ENCODE data around the gene PUSL1.

PUSL1 gene

DNA sequence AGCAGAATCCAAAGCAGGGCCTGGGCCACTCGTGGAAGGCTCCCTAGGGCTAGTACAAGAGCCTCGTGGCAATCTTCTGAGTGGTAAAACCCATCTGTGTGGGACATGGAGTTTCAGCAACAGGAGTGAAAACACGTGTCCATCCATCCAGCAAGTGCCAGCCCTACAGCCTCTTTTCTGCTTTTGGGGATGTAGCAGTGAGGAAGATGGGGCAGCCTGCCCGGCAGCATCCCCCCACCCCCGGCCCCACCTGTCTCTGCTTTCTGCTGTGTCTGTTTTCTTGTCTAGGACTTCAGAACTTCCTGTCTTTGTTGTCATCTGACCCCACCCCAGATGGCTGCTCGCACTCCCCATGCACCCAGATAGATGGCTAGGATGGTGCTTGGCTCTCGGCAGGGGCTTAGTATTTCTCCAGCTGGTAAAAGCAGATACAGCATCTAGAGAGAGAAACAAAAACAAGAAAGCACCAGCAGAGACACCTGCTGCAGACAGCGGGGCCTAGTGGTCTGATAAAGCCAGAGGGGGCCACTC lies 17.7 kb downstream of the PUSL1 start:
- no peak for DNase-seq

DNA sequence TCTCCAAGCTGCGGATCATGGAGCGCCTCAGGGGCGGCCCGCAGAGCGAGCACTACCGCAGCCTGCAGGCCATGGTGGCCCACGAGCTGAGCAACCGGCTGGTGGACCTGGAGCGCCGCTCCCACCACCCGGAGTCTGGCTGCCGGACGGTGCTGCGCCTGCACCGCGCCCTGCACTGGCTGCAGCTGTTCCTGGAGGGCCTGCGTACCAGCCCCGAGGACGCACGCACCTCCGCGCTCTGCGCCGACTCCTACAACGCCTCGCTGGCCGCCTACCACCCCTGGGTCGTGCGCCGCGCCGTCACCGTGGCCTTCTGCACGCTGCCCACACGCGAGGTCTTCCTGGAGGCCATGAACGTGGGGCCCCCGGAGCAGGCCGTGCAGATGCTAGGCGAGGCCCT lies 18.9 kb downstream of the PUSL1 start:
- no peak for DNase-seq

DNA sequence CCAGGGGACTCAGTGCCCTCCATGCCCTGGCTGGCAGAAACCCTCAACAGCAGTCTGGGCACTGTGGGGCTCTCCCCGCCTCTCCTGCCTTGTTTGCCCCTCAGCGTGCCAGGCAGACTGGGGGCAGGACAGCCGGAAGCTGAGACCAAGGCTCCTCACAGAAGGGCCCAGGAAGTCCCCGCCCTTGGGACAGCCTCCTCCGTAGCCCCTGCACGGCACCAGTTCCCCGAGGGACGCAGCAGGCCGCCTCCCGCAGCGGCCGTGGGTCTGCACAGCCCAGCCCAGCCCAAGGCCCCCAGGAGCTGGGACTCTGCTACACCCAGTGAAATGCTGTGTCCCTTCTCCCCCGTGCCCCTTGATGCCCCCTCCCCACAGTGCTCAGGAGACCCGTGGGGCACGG lies 19.9 kb downstream of the PUSL1 start:
- DNase-seq, result no peak

DNA sequence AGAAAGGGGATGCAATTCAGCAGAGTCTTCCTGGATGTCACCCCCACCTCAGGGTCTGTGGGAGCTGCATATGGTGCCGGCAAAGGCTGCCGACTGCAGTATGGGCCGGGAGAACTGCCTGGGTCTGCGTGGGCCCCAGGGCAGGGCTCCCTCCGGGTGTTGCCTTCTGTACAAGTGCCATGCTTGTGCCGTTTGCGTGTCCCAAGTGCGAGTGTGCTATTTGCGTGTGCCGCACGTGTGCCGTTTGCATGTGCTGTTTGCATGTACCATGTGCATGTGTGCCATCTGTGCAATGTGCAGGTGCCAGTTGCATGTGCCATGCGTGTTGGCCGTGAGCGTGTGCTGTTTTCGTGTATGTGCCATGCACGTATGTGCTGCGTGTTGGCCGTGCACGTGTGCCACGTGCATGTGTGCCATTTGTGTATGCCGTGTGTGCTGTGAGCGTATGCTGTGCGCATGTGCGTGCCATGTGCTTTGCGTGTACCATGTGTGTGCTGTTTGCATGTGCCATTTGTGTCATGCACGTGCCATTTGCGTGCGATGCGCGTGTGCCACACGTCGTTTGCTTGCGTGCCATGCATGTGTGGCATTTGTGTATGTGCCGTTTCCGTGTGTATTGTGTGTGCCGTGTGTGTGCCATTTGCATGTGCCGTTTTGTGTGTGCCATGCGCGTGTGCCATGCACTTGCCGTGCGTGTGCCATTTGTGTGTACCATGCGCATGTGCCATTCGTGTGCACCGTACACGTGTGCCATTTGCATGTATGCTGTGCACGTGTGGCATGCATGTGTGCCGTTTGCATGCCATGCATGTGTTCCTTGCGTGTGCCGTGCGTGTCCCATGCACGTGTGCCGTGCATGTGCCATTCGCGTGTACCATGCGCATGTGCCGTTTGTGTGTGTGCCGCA lies 21.2 kb downstream of the PUSL1 start:
- DNase-seq, result no peak

DNA sequence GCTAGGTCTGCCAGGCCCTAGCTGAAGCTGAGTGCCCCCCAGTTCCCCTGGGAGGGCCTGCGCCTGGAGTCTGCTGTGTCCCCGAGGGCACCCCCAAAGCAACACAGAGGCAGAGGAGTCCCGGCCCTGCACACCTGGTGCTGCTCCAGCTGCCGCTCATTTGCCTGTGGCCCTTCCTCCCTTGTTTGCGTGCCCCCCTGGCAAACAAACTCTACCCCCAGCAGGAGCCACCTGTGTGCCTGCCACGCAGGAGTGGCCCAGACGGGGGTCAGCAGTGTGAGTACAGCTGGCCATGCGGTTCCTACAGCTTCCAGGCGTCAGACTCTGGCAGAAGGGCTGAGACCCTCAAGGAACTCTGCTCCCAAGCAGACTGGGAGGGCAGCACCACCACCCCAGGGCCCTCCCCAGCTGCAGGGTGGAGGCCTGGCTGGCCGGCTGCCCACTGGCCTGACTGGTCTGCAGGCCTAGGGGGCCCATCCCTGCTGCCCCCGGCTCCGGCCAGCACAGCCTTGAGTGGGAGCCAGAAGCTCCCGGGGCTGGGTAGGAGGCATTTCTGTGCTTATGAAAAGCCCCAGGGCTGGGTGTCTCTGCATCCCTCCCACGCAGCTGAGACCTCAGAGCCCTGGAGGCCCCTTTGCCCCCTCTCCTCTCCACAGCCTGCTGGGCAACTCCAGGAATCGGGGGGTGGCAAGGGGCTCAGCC lies 22.1 kb downstream of the PUSL1 start:
- DNase-seq, result no peak

DNA sequence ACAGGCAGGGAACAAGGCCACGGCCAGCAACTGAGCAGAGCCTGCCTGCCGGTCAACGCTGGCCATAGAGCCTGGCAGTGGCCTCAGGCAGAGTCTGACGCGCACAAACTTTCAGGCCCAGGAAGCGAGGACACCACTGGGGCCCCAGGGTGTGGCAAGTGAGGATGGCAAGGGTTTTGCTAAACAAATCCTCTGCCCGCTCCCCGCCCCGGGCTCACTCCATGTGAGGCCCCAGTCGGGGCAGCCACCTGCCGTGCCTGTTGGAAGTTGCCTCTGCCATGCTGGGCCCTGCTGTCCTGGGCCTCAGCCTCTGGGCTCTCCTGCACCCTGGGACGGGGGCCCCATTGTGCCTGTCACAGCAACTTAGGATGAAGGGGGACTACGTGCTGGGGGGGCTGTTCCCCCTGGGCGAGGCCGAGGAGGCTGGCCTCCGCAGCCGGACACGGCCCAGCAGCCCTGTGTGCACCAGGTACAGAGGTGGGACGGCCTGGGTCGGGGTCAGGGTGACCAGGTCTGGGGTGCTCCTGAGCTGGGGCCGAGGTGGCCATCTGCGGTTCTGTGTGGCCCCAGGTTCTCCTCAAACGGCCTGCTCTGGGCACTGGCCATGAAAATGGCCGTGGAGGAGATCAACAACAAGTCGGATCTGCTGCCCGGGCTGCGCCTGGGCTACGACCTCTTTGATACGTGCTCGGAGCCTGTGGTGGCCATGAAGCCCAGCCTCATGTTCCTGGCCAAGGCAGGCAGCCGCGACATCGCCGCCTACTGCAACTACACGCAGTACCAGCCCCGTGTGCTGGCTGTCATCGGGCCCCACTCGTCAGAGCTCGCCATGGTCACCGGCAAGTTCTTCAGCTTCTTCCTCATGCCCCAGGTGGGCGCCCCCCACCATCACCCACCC lies 22.9 kb downstream of the PUSL1 start, which contains the start of gene TAS1R3:
TAS1R3 (plus strand) TSS at position 213 of the 898 bp plus-strand sequence; CDS start at position 279, 66 bp downstream.
- DNase-seq, result no peak

DNA sequence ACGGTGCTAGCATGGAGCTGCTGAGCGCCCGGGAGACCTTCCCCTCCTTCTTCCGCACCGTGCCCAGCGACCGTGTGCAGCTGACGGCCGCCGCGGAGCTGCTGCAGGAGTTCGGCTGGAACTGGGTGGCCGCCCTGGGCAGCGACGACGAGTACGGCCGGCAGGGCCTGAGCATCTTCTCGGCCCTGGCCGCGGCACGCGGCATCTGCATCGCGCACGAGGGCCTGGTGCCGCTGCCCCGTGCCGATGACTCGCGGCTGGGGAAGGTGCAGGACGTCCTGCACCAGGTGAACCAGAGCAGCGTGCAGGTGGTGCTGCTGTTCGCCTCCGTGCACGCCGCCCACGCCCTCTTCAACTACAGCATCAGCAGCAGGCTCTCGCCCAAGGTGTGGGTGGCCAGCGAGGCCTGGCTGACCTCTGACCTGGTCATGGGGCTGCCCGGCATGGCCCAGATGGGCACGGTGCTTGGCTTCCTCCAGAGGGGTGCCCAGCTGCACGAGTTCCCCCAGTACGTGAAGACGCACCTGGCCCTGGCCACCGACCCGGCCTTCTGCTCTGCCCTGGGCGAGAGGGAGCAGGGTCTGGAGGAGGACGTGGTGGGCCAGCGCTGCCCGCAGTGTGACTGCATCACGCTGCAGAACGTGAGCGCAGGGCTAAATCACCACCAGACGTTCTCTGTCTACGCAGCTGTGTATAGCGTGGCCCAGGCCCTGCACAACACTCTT lies 23.8 kb downstream of the PUSL1 start:
- DNase-seq, result no peak

DNA sequence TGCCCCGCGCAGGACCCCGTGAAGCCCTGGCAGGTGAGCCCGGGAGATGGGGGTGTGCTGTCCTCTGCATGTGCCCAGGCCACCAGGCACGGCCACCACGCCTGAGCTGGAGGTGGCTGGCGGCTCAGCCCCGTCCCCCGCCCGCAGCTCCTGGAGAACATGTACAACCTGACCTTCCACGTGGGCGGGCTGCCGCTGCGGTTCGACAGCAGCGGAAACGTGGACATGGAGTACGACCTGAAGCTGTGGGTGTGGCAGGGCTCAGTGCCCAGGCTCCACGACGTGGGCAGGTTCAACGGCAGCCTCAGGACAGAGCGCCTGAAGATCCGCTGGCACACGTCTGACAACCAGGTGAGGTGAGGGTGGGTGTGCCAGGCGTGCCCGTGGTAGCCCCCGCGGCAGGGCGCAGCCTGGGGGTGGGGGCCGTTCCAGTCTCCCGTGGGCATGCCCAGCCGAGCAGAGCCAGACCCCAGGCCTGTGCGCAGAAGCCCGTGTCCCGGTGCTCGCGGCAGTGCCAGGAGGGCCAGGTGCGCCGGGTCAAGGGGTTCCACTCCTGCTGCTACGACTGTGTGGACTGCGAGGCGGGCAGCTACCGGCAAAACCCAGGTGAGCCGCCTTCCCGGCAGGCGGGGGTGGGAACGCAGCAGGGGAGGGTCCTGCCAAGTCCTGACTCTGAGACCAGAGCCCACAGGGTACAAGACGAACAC lies 24.5 kb downstream of the PUSL1 start:
- no peak for DNase-seq

DNA sequence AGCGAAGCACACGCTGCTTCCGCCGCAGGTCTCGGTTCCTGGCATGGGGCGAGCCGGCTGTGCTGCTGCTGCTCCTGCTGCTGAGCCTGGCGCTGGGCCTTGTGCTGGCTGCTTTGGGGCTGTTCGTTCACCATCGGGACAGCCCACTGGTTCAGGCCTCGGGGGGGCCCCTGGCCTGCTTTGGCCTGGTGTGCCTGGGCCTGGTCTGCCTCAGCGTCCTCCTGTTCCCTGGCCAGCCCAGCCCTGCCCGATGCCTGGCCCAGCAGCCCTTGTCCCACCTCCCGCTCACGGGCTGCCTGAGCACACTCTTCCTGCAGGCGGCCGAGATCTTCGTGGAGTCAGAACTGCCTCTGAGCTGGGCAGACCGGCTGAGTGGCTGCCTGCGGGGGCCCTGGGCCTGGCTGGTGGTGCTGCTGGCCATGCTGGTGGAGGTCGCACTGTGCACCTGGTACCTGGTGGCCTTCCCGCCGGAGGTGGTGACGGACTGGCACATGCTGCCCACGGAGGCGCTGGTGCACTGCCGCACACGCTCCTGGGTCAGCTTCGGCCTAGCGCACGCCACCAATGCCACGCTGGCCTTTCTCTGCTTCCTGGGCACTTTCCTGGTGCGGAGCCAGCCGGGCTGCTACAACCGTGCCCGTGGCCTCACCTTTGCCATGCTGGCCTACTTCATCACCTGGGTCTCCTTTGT lies 25.3 kb downstream of the PUSL1 start:
- DNase-seq, result no peak

DNA sequence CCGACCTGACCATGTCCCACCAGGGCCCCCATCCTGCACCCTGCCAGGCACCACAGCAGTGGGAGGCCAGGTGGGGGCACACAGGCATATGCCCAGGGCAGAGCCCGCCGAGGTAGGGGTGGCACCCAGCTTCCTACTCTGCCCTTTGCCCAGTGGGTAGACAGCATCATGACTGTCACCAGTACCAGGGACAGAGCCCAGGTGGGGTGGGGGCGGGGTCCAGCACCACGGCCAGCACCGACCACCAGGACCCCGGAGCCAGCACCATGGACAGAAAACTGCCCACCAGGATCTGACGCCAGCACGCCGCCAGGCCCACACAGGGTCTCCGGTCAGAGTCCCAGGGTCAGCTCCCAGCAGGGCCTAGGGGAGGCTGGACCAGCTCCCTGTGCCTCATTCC lies 26.4 kb downstream of the PUSL1 start:
- no peak for DNase-seq

DNA sequence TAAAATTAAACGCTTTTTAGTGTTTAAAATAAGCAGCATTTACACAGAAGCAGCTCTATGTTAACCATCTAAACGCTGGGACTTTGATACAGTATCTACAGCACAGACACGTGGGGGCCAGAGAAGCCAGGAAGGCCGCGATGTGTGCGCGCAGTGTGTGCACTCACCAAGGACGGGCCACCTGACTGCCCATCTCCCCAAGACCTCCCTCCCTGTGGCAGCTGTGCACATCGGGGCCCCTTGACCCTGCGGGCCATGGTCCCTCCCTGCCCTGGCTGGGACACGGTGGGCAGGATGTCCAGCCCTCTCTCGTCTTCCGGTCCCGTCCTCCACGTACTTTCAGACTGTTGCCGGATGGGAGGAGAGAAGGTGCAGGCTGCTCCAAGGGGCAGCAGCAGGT lies 26.9 kb downstream of the PUSL1 start:
- DNase-seq, result no peak

DNA sequence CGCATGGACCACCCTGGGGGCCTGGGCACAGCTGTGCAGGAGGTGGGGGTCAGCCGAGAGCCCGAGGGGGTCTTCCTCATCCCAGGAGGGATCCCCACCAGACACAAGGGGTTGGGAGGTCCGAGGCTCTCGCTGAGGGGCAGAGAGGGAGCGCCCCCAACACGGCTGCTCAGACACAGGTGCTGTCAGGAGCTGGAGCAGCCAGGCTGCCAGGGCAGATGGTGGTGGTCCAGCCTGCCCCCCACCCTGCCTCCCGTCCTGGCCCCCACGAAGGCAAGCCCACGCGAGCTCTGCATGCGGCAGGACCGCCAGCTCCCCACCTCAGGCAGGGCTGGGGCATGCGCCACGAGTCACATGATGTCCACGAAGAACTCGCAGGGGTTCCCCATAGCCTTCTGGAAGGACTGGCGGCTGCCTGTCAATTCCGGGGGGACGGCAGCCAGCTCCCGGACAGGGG lies 27.4 kb downstream of the PUSL1 start:
- DNase-seq, result no peak

DNA sequence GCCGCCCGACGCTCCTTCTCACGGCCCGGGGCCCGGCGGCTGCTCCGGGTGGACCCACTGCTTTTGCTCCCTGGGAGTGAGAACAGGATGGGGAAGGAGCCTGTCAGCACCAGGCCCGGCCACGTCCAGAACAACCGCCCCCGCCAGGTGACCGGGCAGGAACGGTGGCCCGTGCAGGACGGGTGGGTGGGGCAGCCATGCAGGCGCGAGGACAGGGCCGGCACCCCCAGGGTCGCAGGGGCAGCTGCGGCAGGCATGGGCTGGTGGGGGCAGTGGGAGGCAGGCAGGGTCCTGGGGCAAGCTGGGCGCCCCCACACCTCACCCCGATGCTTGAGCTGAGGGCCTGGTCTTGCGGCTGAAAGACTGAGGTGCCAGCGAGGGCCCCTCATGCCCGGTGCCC lies 28.0 kb downstream of the PUSL1 start:
- DNase-seq, result no peak

DNA sequence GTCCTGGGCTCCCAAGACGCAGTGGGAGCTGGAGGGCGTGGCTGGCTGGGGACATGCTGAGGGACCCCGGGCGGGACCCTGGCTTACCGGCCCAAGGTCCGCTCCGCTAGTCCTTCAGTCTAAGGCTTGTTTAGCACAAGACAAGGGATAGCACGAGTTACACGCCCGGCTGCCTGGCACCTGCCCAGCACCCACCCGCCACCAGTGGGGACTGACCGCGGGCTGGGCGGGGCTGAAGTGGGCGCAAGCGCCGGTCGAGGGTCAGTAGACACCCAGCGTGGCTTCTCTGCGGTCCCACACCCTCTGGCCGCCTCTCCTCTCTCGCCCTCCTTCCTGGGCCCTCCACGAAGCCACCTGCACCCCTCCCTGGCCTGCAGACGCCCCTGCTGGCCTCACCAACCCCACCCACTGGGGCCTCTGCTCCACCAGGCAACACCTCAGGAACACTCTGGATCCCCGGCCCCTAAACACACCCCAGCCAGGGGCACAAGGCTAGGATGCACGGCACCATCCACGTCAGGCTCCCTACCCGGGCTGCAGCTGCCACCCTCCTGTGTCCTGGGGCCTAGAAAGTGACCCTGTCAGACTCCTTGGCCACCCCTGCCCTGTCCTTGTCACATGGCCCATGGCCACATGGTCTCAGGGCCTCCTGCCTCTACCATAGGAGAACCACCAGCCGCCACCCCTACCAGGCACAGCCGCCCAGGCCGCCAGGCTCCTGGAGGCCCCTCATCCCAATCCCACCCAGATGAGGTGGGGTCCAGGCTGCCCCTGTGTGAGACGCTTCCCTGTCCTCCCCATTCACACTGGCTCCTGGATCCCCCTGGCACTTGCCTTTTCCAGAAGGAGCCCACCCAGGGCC lies 28.8 kb downstream of the PUSL1 start:
- DNase-seq, result no peak

DNA sequence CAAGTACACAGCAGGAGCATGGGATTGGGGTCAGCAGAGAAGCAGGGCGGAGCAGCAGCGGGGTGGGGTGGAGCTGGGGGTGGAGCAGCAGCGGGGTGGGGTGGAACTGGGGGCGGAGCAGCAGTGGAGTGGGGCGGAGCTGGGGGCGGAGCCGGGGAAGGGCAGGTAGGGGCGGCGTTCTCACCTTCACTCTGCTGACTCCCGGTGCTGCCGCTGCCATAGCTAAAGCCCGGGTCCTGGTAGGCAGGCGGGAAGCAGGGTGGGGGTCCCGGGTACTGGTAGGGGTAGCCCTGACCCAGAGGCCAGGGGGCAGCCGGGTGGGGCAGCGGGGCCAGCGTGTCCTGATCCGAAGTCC lies 29.4 kb downstream of the PUSL1 start:
- no peak for DNase-seq

DNA sequence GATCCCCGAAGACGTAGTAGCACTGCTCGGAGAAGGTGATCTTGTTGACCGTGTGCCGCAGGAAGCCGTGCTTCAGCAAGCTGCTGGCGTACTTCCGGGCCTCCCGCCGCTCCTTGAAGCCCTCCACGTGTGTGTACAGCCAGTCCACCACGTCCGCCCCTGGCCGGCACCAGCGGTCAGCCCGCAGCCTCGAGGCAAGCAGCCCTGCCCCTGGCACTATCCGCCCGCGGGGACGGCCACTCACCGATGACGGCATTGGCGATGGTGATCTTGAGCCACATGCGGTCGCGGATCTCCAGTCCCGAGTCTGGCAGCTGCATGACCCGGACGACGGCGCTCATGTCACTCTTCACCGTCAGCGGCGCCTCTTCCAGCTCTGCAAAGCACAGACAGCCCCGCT lies 29.9 kb downstream of the PUSL1 start:
- DNase-seq, result no peak

DNA sequence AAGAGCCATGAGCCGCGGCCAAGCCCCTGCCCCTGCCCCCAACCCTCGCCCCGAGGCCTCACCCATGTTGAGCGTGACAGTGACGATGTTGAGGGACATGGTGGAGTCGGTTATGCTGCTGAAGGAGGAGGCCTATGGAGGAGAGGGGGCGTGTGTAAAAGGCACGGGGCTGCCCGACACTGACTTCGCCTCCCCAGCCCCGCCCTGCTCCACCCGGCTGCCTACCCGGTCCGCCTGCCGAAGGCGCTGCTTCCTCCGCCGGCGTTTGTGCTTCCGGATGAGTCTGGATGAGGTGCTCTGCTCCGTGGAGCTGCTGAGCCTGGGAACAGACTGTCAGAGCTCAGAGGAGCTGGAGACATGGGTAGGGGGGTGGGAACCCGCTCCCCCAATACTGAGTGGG lies 31.8 kb downstream of the PUSL1 start:
- DNase-seq, result no peak

DNA sequence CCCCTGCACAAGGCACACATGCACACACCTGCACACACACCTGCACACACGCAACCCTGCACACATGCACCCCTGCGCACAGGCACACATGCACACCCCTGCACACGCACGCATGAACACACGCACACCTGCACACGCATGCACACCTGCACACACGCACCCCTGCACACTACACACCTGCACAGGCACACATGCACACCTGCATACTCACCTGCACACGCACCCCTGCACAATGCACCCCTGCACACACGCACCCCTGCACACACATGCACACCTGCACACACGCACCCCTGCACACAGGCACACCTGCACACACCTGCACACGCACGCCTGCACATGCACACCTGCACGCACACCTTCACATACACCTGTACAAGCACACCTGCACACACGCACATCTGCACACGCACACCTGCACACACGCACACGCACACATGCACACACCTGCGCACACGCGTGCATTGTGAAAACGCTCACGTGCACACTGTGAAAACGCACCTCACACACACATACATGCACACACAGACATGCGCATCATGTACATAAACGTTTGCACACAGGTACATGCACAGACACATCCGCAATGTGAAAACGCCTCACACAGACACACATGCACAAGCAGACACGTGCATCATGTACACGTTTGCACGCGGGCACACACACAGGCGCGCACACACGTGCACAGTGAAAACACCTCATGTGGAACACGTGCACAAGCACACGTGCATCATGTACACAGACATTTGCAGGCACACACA lies 32.6 kb downstream of the PUSL1 start:
- DNase-seq, result no peak

DNA sequence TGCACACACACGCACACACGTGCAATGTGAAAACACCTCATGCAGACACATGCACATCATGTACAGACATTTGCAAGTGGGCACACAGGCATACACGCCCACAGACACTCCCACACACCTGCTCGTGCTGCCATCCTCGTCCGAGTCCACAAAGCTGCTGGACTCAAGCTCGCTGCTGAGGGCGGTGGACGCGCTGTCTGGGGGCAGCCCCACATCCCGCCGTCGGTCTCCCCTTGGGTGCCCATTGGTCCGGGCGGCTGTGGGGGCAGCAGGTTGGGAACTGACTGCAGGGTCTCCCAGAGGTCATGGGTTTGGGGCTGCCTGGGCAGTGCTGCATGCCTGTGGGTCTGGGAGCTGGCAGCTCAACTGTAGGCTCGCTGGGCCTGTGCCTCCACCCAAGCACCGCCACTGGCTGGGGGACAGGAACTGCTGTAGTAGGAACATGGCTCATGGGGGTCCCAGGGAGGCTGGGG lies 33.2 kb downstream of the PUSL1 start:
- no peak for DNase-seq

Data from NCI-H1930 (cell line).